PC-3 (cell line): ENCODE results near the gene CSN1S1. TPM values are rescaled to one million over a fixed set of nuclear protein-coding genes. Genes with fewer than 3 reads are reported as not detected.

ENCODE experiments used
- ATAC-seq: fragments of 200-7000 bp; cut with Tn5 transposase; 2 replicates; pipeline ENCODE4 v1.9.1; 2020; ENCODE audit warnings: mild to moderate bottlenecking, moderate library complexity
- BruUV-seq: library from RNA; stranded (reverse); fragments of 400-500 nt; replicated peaks from 2 replicates; lab custom pipeline; 2021; lab: Mats Ljungman, UMichigan
- CTCF ChIA-PET: fragments of 300-600 bp; sonication (Branson Sonifier 250); formaldehyde crosslinking; loops from one replicate; lab custom pipeline; 2022; ENCODE audit warnings: antibody characterized with exemption; lab: Charles Lee
- POLR2A ChIA-PET: fragments of 300-600 bp; sonication (Branson Sonifier 250); formaldehyde crosslinking; loops from one replicate; lab custom pipeline; 2022; ENCODE audit warnings: antibody characterized with exemption; ENCODE audit not compliant: unreplicated experiment; lab: Charles Lee
- DNase-seq: peaks from one replicate; pipeline ENCODE4 v3.0.0-alpha.2; 2015
- H2AFZ ChIP-seq: fragments of 300-600 bp; sonication (generic); 2 replicates; pipeline ENCODE4 v1.6.0; 2016; ENCODE audit warnings: antibody characterized with exemption, low read length
- H3F3A ChIP-seq: fragments of 300-600 bp; sonication (generic); one replicate; pipeline ENCODE4 v1.6.0; 2017; ENCODE audit warnings: antibody characterized with exemption, low read length, control low read depth, mild to moderate bottlenecking; ENCODE audit not compliant: unreplicated experiment
- H3K27ac ChIP-seq: fragments of 300-600 bp; sonication (generic); 2 replicates; pipeline ENCODE4 v1.5.1; 2016; ENCODE audit warnings: mild to moderate bottlenecking, low read length
- H3K27me3 ChIP-seq: fragments of 300-600 bp; sonication (generic); 2 replicates; pipeline ENCODE4 v1.6.1; 2016; ENCODE audit warnings: low read length, mixed read lengths
- H3K36me3 ChIP-seq: fragments of 300-600 bp; sonication (generic); 2 replicates; pipeline ENCODE4 v1.6.1; 2016; ENCODE audit warnings: low read depth, mixed run types, low read length, mixed read lengths
- H3K4me1 ChIP-seq: fragments of 300-600 bp; sonication (generic); 2 replicates; pipeline ENCODE4 v1.5.1; 2016; ENCODE audit warnings: low read length; ENCODE audit not compliant: insufficient read depth
- H3K4me2 ChIP-seq: fragments of 300-600 bp; sonication (generic); 2 replicates; pipeline ENCODE4 v1.6.0; 2016; ENCODE audit warnings: low read length
- H3K4me3 ChIP-seq: fragments of 300-600 bp; sonication (generic); 2 replicates; pipeline ENCODE4 v1.5.1; 2016; ENCODE audit warnings: mild to moderate bottlenecking, low read length, mixed read lengths
- H3K79me2 ChIP-seq: fragments of 300-600 bp; sonication (generic); 2 replicates; pipeline ENCODE4 v1.6.1; 2017; ENCODE audit warnings: low read length, mixed read lengths
- H3K9ac ChIP-seq: fragments of 300-600 bp; sonication (generic); 2 replicates; pipeline ENCODE4 v1.6.0; 2016; ENCODE audit warnings: mild to moderate bottlenecking, low read length
- H3K9me2 ChIP-seq: fragments of 300-600 bp; sonication (generic); replicated peaks from 2 replicates; pipeline ENCODE4 v1.6.1; 2016; ENCODE audit warnings: mixed run types, low read length, mixed read lengths
- H3K9me3 ChIP-seq: fragments of 300-600 bp; sonication (generic); 2 replicates; pipeline ENCODE4 v1.6.1; 2016; ENCODE audit warnings: low read length, mixed read lengths
- H4K20me1 ChIP-seq: fragments of 300-600 bp; sonication (generic); 2 replicates; pipeline ENCODE4 v1.6.1; 2016; ENCODE audit warnings: low read length, mixed read lengths
- EZH2phosphoT487 ChIP-seq: fragments of 300-600 bp; sonication (generic); IDR thresholded peaks from 2 replicates; pipeline ENCODE4 v1.6.1; 2018; ENCODE audit warnings: mild to moderate bottlenecking, antibody characterized with exemption, low read length, borderline replicate concordance
- intact Hi-C: fragments of 100-400 bp; cut with micrococcal nuclease; formaldehyde crosslinking; loops from 2 replicates; pipeline ENCODE4 v1.9.0; 2023
- total RNA-seq: library from RNA; depleted of rRNA; stranded (reverse); fragments of >200 nt; gene quantifications from 2 replicates; pipeline ENCODE4 v1.2.3, GENCODE V29; 2014; rRNA removed
- TF ChIP-seq, protein P1 (sequence below): fragments of 300-600 bp; sonication (generic); conservative IDR thresholded peaks from 2 replicates; pipeline ENCODE4 v1.5.1; 2017; ENCODE audit warnings: antibody characterized with exemption, low read depth, mild to moderate bottlenecking, low read length

The CSN1S1 gene
- total RNA-seq, 1 experiment from 2014 or later = not detected

DNA sequence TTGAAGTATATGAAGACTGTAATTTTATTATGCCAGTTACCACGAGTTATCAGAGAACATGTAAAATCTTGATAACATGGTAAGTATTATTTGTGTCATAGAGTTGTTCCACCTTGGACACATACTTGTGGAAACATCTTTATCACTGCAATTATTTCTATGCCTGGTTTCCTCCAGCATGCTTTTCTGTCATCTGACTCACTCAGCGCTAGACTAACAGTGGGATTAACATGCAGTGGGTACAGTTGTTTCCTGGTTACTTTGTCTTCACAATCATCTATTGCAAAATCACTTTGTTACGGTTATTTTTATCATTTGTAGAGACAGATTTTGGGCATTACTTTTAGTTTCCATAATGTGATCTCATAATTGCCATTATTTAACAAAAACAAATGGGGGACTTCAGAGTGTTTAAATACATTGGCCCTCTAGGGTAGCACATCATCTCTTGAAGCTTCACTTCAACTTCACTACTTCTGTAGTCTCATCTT, 64.7 kb downstream of the CSN1S1 start, which contains the start of gene STATH:
STATH (plus strand) TSS at position 441 of the 491 bp plus-strand sequence. CDS start 2,472 bp downstream, outside the sequence.
- Histone ChIP-seq H2AFZ (no peak within 1 kb of the TSS), H3K4me2 (no peak within 1 kb of the TSS), H3K27ac (no peak within 1 kb of the TSS), H3K4me1 (peaks cover 6% of the 10 kb centered on the region; the same call in 1 of the 2 replicates), H3K79me2 (no peaks in the 10 kb centered on the region), H3K27me3 (peaks cover 10% of the 10 kb centered on the region; the same call in 1 of the 2 replicates), H3K9me3 (no peaks in the 10 kb centered on the region), H3K4me3 (no peak within 1 kb of the TSS), H3F3A (no peaks in the 10 kb centered on the region), H3K9ac (no peak within 1 kb of the TSS), H4K20me1 (no peaks in the 10 kb centered on the region), H3K36me3 (no peaks in the 10 kb centered on the region), H3K9me2 (no peaks in the 10 kb centered on the region)
- DNase-seq = no peak
- ATAC-seq = no peak
- CTCF ChIA-PET = no interaction called here
- POLR2A ChIA-PET = no interaction called here
- intact Hi-C loops = no loop called here
- BruUV-seq = no TSS peak
- TF ChIP-seq, protein P1, sequence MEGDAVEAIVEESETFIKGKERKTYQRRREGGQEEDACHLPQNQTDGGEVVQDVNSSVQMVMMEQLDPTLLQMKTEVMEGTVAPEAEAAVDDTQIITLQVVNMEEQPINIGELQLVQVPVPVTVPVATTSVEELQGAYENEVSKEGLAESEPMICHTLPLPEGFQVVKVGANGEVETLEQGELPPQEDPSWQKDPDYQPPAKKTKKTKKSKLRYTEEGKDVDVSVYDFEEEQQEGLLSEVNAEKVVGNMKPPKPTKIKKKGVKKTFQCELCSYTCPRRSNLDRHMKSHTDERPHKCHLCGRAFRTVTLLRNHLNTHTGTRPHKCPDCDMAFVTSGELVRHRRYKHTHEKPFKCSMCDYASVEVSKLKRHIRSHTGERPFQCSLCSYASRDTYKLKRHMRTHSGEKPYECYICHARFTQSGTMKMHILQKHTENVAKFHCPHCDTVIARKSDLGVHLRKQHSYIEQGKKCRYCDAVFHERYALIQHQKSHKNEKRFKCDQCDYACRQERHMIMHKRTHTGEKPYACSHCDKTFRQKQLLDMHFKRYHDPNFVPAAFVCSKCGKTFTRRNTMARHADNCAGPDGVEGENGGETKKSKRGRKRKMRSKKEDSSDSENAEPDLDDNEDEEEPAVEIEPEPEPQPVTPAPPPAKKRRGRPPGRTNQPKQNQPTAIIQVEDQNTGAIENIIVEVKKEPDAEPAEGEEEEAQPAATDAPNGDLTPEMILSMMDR = no peak
- no peak for TF ChIP-seq EZH2phosphoT487

Other genes with a start within 250 kb of the CSN1S1 start
- 0.04 and 0.17 TPM in 2 replicates for gene SULT1B1, start 170.4 kb upstream of the CSN1S1 start, total RNA-seq
- not detected in 2 replicates for gene SULT1E1, start 70.9 kb upstream of the CSN1S1 start, total RNA-seq
- not detected in 2 replicates for gene CSN2, start 34.7 kb downstream of the CSN1S1 start, total RNA-seq
- gene STATH, start 64.9 kb downstream of the CSN1S1 start, total RNA-seq = not detected in 2 replicates
- gene HTN3, start 97.4 kb downstream of the CSN1S1 start, total RNA-seq = not detected in 2 replicates
- gene HTN1, start 119.4 kb downstream of the CSN1S1 start, total RNA-seq = not detected in 2 replicates
- not detected in 2 replicates for gene PRR27, start 223.2 kb downstream of the CSN1S1 start, total RNA-seq